Neural progenitor cell (in vitro differentiated cells): ENCODE data around the gene GMEB1. TPM values are rescaled to one million over a fixed set of nuclear protein-coding genes. Genes with fewer than 3 reads are reported as not detected.

ENCODE experiments used
- DNase-seq: peaks from one replicate; pipeline ENCODE4 v3.0.0-alpha.2; 2016; ENCODE audit warnings: low spot score
- H2AFZ ChIP-seq: fragments of 200-600 bp; sonication (generic); replicated peaks from 2 replicates; pipeline ENCODE4 v1.6.1; 2016; ENCODE audit warnings: antibody characterized with exemption
- H3F3A ChIP-seq: fragments of 200-600 bp; sonication (generic); 2 replicates; pipeline ENCODE4 v1.6.1; 2016; ENCODE audit warnings: antibody characterized with exemption, low read depth
- H3K27ac ChIP-seq: fragments of 200-600 bp; sonication (generic); 2 replicates; pipeline ENCODE4 v1.5.1; 2016; ENCODE audit warnings: mild to moderate bottlenecking
- H3K27me3 ChIP-seq: fragments of 200-600 bp; sonication (generic); 2 replicates; pipeline ENCODE4 v1.6.1; 2016; ENCODE audit warnings: mild to moderate bottlenecking, moderate library complexity
- H3K36me3 ChIP-seq: fragments of 200-600 bp; sonication (generic); 2 replicates; pipeline ENCODE4 v1.5.1; 2016
- H3K4me1 ChIP-seq: fragments of 200-600 bp; sonication (generic); 2 replicates; pipeline ENCODE4 v1.6.1; 2016; ENCODE audit warnings: mixed run types
- H3K4me2 ChIP-seq: fragments of 200-600 bp; sonication (generic); 2 replicates; pipeline ENCODE4 v1.6.1; 2016
- H3K4me3 ChIP-seq: fragments of 200-600 bp; sonication (generic); 2 replicates; pipeline ENCODE4 v1.5.1; 2016
- H3K79me2 ChIP-seq: fragments of 200-600 bp; sonication (generic); 2 replicates; pipeline ENCODE4 v1.6.1; 2016; ENCODE audit warnings: low read depth
- H3K9ac ChIP-seq: fragments of 200-600 bp; sonication (generic); 2 replicates; pipeline ENCODE4 v1.6.1; 2016
- H3K9me3 ChIP-seq: fragments of 200-600 bp; sonication (generic); 2 replicates; pipeline ENCODE4 v1.5.1; 2016; ENCODE audit warnings: low read depth
- H4K20me1 ChIP-seq: fragments of 200-600 bp; sonication (generic); 2 replicates; pipeline ENCODE4 v1.6.1; 2016; ENCODE audit warnings: low read depth
- H3K27ac Mint-ChIP-seq: 3 replicates; pipeline ENCODE4 v1.8.0; 2021; ENCODE audit warnings: mixed read lengths
- H3K27me3 Mint-ChIP-seq: 2 replicates; pipeline ENCODE4 v1.8.0; 2022; ENCODE audit warnings: low read depth, mild to moderate bottlenecking, inconsistent platforms, moderate library complexity, mixed read lengths; ENCODE audit not compliant: insufficient read depth
- H3K36me3 Mint-ChIP-seq: 3 replicates; pipeline ENCODE4 v1.8.0; 2021; ENCODE audit warnings: mixed read lengths
- H3K4me1 Mint-ChIP-seq: 3 replicates; pipeline ENCODE4 v1.8.0; 2021; ENCODE audit warnings: mixed read lengths
- H3K4me3 Mint-ChIP-seq: 3 replicates; pipeline ENCODE4 v1.8.0; 2021; ENCODE audit warnings: mild to moderate bottlenecking, moderate library complexity, mixed read lengths
- H3K9me3 Mint-ChIP-seq: 3 replicates; pipeline ENCODE4 v1.8.0; 2020; ENCODE audit warnings: mixed read lengths
- CTCF ChIP-seq: fragments of 200-600 bp; sonication (generic); IDR thresholded peaks from 2 replicates; pipeline ENCODE4 v1.5.1; 2017; ENCODE audit warnings: antibody characterized with exemption, mild to moderate bottlenecking
- EZH2 ChIP-seq: fragments of 200-600 bp; sonication (generic); IDR thresholded peaks from 2 replicates; pipeline ENCODE4 v1.6.1; 2017; ENCODE audit warnings: antibody characterized with exemption, mild to moderate bottlenecking, moderate library complexity
- EZH2phosphoT487 ChIP-seq: fragments of 200-600 bp; sonication (generic); IDR thresholded peaks from 2 replicates; pipeline ENCODE4 v1.6.1; 2017; ENCODE audit warnings: antibody characterized with exemption
- total RNA-seq: library from RNA; depleted of rRNA; stranded (reverse); fragments of >200 nt; gene quantifications from 2 replicates; pipeline ENCODE4 v1.2.3, GENCODE V29; 2015; ENCODE audit warnings: low replicate concordance

Gene GMEB1
- total RNA-seq, 1 donor from 2014 or later: 12.1 TPM

DNA sequence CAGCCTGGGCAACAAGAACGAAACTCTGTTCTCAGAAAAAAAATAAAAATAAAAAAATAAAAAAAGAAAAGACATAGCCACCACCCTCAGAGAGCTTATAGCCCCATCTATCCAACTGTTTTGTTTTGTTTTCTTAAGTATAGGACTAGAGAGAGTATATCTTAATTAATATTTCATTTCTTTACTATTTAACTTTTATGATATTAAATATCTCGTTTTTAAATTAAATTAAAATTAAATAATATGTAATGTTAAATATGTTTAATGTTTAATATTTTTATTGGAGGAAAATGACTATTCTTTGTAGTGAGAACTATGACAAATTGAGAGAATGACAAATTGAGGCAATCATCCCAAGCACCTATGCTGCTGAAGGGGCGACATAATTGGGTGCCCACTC lies 35.0 kb downstream of the GMEB1 start:
- H3K4me1 ChIP-seq: no peaks in the 10 kb centered on the region
- H3K9me3 Mint-ChIP-seq: no peaks in the 10 kb centered on the region
- H3K9me3 ChIP-seq: no peaks in the 10 kb centered on the region
- no peaks in the 10 kb centered on the region for H3K27me3 ChIP-seq
- H2AFZ ChIP-seq: no peak overlapping the region
- peaks cover 31% of the 10 kb centered on the region for H3K36me3 Mint-ChIP-seq
- no peaks in the 10 kb centered on the region for H3F3A ChIP-seq
- H3K27me3 Mint-ChIP-seq: no peaks in the 10 kb centered on the region
- H3K4me1 Mint-ChIP-seq: no peaks in the 10 kb centered on the region
- no peak overlapping the region for H3K4me2 ChIP-seq
- TF ChIP-seq EZH2phosphoT487 (no peak), CTCF (no peak), EZH2 (no peak)
- H3K4me3 ChIP-seq: no peak overlapping the region
- H3K36me3 ChIP-seq: no peaks in the 10 kb centered on the region
- H3K79me2 ChIP-seq: no peaks in the 10 kb centered on the region
- H3K27ac Mint-ChIP-seq: no peak overlapping the region
- DNase-seq: no peak
- no peak overlapping the region for H3K4me3 Mint-ChIP-seq
- no peaks in the 10 kb centered on the region for H4K20me1 ChIP-seq
- H3K27ac ChIP-seq: no peak overlapping the region
- H3K9ac ChIP-seq: no peak overlapping the region

GRCh38 chr1:28716336-28716735 lies 47.8 kb downstream of the GMEB1 start:
- H3K36me3 ChIP-seq: no peaks in the 10 kb centered on the region
- no peak for TF ChIP-seq EZH2
- no peak for TF ChIP-seq EZH2phosphoT487
- TF ChIP-seq CTCF: no peak
- no peak for DNase-seq
- Mint-ChIP-seq H3K27me3 (no peaks in the 10 kb centered on the region), H3K4me1 (no peaks in the 10 kb centered on the region), H3K4me3 (no peak overlapping the region), H3K36me3 (peaks cover 24% of the 10 kb centered on the region), H3K27ac (no peak overlapping the region), H3K9me3 (no peaks in the 10 kb centered on the region)
- H3K4me2 ChIP-seq: no peak overlapping the region
- no peaks in the 10 kb centered on the region for H4K20me1 ChIP-seq
- H2AFZ ChIP-seq: no peak overlapping the region
- no peak overlapping the region for H3K9ac ChIP-seq
- no peaks in the 10 kb centered on the region for H3K27me3 ChIP-seq
- H3K27ac ChIP-seq: no peak overlapping the region
- peaks cover 7% of the 10 kb centered on the region for H3F3A ChIP-seq
- H3K9me3 ChIP-seq: no peaks in the 10 kb centered on the region
- no peak overlapping the region for H3K4me3 ChIP-seq
- peaks cover 7% of the 10 kb centered on the region for H3K4me1 ChIP-seq
- H3K79me2 ChIP-seq: no peaks in the 10 kb centered on the region

- no peaks in the 10 kb centered on the region for H3K79me2 ChIP-seq
- Mint-ChIP-seq H3K36me3 (peaks cover 20% of the 10 kb centered on the region), H3K27ac (no peak overlapping the region), H3K27me3 (peaks cover 2% of the 10 kb centered on the region), H3K4me3 (no peak overlapping the region), H3K4me1 (no peaks in the 10 kb centered on the region), H3K9me3 (no peaks in the 10 kb centered on the region)
- no peaks in the 10 kb centered on the region for H3K36me3 ChIP-seq
- no peak overlapping the region for H3K4me2 ChIP-seq
- H3K9me3 ChIP-seq: no peaks in the 10 kb centered on the region
- peaks cover 7% of the 10 kb centered on the region for H3K4me1 ChIP-seq
- H4K20me1 ChIP-seq: no peaks in the 10 kb centered on the region
- H3K4me3 ChIP-seq: no peak overlapping the region
- no peak overlapping the region for H3K27ac ChIP-seq
- TF ChIP-seq EZH2: no peak
- no peak for TF ChIP-seq CTCF
- TF ChIP-seq EZH2phosphoT487: no peak
- H3F3A ChIP-seq: peaks cover 7% of the 10 kb centered on the region
- H3K27me3 ChIP-seq: no peaks in the 10 kb centered on the region
- no peak overlapping the region for H3K9ac ChIP-seq
- DNase-seq: no peak
- no peak overlapping the region for H2AFZ ChIP-seq
These were observed 49.6 kb downstream of the GMEB1 start for GRCh38 chr1:28718166-28718565.
